GM11168 (cell line): ENCODE results near the gene TBC1D24.
"Not testable (repeated sequence)": the region's sequence is repeated elsewhere in the genome, so short reads cannot be mapped to it uniquely, and the experiment has no call there.

ENCODE experiments used
- in situ Hi-C: fragments of 300-500 bp; cut with MboI; formaldehyde crosslinking; loops from one replicate; pipeline ENCODE4 v1.12.0; 2022; ENCODE audit warnings: low sequenced_read_pairs; ENCODE audit not compliant: unreplicated experiment

Gene TBC1D24

DNA sequence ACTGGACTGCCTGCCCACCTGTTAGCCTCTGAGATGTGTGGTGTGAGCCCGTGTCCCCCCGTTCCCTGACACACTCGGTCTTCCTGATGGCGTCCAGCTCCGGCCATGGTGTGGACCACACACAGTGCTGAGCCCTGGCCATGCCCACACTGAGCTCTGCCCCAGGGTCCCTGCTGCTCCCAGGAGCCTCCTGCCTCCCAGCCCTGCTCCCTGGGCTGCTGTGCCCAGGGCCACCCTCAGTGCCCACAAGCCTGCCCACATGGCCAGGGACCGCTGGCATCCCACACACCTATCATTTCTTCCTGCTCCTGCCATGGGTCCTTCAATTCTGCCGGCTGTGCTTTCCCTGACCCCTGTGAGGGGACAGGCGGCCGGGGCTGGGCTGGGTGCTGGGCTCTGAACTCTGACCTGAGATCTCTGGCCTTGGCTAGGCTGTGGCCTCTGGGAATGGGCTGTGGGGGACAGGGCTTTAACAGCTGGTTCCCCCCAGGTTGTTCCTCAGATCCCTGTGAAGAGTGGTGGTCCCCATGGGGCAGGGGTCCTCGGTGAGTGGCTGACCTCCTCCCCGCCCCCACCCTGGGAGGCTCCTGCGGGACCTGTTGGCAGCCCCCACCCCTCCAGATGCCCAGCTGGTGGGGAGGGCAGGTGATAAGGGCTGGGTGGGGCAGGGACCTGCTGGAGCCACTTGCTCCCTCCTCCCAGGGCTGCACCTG lies 52.3 kb downstream of the TBC1D24 start:
- in situ Hi-C loops: no loop called here

DNA sequence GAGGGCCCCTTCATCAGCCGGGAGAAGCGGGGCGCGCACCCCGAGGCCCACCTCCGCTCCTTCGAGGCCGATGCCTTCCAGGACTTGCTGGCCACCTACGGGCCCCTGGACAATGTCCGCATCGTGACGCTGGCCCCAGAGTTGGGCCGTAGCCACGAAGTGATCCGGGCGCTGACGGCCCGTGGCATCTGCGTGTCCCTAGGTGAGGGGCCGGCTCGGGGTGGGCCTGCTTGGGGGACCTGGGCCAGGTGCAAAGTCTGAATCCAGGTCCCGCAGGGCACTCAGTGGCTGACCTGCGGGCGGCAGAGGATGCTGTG lies 52.8 kb downstream of the TBC1D24 start:
- in situ Hi-C loops: no loop called here

DNA sequence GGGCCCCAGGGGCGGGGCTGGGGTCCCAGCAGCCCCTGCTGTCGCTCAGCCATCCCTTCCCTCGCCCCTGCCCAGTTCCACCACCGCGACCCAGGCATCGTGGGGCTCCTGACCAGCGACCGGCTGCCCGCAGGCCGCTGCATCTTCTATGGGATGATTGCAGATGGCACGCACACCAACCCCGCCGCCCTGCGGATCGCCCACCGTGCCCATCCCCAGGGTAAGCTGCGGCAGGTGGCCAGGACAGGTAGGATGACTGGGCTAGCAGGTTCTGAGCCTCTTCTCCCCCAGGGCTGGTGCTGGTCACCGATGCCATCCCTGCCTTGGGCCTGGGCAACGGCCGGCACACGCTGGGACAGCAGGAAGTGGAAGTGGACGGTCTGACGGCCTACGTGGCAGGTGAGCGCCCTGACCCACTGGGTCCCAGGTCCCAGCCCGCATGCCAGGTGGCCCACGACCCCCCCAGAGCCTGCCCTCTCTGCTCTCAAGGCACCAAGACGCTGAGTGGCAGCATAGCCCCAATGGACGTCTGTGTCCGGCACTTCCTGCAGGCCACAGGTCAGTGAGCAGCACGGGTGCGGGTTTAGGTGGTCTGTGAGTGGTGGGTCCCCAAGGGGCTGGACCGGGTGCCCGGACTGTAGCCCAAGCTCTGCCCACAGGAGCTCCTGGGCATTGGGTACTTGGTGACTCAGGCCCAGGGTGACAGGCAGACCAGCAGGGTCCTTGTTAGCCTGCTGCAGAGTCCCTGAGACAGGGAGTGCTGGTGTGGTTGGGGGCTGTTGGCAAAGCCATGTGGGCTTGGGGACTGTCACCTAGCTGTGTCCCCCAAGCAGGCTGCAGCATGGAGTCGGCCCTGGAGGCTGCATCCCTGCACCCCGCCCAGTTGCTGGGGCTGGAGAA lies 53.5 kb downstream of the TBC1D24 start:
- in situ Hi-C loops: no loop called here

DNA sequence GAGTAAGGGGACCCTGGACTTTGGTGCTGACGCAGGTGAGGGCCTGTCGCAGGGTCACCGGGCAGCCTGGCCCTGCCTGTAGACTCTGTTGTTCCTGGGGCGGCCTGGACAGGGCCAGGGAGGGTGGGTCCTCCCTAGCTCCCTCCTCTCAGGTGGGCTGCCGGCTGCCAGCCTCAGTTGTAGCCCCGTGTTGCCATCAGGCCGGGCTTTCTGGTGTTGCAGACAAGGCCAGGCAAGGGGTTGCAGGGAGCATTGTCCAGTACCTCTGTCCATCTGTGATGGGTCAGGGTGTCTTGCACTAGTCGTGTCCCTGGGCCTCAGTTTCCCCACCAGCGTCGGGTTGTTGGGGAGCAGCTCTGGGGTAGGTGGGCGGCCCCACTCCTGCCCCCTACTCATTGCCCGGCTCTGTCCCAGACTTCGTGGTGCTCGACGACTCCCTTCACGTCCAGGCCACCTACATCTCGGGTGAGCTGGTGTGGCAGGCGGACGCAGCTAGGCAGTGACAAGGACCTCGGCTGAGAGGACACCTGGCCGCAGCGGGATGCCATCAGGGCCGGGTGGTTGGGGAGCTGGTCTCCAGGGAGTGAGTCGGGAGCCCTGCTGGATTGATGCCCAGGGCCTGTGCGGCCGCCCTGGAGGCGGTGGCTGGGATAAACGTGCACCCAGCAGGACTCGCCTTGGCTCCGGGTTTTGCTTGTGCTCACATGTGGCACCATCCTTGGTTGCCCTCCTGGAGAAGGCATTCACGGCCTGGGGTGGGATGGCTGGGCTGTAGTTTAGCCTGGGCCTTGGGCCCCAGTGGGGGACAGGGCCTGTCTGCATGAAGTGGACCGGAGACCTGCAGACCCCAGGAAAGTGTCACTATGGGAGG lies 54.4 kb downstream of the TBC1D24 start:
- in situ Hi-C loops: no loop called here

DNA sequence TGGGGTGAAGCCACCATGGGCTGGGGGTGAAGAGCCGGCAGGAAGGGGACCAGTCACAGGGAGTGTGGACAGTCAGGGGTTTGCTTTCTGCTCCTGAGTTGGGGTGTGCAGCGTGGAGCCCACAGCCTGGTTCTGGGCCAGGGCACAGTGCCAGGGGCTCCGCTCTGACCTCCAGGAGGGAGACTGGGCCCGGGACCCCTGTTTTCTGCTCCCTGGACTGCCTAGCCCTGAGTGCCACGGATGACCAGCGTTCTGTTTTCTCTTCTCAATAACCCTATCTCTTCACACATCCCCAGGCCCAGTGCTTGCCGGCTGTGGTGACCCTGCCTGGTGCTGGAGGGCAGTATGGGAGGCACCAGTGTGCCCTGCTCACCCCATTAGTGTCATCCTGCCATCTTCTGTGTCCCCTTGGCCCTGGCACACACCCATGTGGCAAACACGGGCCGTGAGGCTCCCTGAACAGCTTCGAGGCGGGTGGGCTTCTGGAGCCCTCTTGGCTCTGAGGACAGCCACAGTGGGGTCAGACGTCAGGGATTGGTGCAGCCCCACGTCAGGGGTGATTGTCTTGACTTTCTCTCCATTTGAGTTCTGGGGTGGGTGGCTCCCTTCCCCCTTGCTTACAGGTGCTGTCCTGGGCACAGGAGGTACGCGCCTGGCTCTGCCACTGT lies 55.2 kb downstream of the TBC1D24 start:
- in situ Hi-C loops: no loop called here

DNA sequence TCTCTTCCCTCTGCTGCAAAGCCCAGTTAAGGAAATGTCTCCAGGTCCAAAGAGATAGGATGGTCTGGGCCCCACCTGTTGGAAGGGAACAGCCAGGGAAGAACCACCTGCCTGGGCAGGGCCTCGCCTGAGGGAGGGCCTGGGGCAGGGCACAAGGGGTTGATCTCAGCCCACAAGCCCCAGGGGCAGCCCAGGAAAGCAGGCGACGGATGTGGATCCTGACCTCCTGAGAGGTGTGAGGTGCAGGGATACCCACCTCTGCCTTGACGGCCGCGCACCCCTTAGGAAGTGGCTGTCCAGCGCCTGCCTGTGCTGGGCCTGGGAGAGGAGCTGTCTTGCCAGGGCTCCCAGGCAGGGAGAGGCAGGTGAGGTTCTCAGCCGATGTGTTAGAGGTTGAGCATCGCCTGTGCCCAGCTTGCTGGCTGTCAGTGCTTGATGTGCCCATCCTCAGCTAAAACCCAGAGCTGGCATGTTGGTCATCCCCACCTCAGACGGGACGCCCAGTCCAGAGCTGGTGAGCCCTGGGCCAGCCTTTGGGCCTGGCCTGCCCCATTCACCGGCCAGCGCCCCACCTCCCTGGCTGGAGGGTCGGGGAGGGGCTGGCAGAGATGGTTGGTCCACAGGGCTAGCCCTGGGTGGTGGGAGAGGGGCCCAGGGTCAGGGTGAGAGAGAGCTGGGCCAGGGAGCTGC lies 55.8 kb downstream of the TBC1D24 start:
- in situ Hi-C loops: no loop called here

DNA sequence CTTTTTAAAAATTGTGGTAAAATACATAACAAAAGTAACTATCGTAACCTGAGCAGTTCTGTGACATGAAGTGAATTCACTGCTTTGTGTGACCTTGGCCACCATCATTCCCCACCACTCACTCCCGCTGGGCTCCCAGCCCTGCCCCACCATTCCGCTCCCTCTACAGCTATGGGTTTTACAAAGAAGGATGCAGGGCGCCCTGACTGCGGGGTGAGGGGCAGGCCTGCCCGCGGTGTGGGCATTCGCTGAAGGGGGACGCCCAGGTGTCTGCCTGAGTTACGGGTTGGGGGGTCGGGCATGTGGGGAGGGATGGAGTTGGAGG lies 56.4 kb downstream of the TBC1D24 start, which contains the start of gene CEMP1:
CEMP1 (minus strand) TSS at position 38 of the 325 bp plus-strand sequence. CDS start 335 bp downstream, outside the sequence.
- in situ Hi-C loops: no loop called here

DNA sequence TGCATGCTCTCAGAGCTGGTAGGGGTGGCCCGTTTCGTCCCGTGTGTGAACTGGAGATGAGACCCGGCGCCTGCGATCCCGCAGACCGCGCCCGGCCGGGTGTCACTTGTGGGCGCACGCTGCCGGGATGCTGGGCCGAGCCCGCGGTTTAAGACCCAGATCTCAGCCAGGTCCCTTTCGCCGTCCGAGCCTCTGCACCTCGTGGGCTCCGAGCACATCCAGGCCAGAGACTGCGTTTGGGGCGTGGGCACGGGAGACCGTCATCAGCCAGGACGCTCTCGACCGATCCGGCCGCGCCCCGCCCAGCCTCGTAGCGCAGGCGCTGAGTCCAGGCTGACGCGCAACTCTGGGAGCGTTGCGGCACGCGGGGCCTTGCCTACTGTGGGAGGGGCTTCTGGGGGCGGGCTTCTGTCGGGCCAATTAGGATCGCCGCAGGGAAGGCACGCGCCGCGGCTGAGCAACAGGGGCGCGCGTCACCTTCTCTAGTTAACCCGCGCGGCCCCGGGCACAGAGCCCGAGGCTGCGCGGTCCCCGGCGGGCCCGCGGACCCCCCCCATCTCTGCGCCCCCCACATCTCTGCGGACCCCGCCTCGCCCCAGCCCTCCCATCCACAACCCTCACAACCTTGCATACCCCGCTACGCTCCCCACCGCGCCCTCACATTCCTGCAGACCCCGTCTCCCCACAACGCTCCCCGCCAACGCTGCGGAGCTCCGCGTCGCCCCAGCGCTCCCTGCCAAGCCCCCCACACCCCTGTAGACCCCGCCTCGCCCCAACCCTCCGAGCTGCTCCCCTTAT lies 57.0 kb downstream of the TBC1D24 start:
- in situ Hi-C loops: no loop called here

DNA sequence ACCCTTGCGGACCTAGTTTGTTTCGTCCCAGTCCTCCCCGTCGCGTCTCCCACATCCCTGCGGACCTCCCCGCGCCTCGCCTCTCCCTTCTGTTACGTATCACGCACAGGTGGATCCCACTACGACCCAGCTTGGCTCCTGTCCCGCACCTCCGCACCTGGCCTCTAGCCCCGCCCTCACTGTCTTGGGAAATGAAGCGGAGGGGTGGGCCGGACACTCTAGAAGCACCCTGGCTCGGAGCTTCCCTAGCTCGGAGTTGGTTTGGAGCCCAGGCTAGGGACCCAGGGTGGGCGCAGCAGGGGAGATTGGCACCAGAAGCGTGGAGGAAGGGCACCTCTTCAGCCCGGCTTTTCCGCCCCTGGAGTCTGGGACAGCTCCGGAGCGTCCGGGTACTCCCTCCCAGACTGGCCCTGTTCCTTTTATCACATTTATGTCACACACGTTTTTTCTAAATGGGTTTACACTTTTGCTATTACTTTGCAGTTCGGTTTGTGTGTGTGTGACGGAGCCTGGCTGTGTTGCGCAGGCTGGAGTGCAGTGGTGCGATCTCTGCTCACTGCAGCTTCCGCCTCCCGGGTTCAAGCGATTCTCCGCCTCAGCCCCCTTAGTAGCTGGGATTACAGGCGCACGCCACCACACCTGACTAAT lies 57.7 kb downstream of the TBC1D24 start:
- in situ Hi-C loops: no loop called here

DNA sequence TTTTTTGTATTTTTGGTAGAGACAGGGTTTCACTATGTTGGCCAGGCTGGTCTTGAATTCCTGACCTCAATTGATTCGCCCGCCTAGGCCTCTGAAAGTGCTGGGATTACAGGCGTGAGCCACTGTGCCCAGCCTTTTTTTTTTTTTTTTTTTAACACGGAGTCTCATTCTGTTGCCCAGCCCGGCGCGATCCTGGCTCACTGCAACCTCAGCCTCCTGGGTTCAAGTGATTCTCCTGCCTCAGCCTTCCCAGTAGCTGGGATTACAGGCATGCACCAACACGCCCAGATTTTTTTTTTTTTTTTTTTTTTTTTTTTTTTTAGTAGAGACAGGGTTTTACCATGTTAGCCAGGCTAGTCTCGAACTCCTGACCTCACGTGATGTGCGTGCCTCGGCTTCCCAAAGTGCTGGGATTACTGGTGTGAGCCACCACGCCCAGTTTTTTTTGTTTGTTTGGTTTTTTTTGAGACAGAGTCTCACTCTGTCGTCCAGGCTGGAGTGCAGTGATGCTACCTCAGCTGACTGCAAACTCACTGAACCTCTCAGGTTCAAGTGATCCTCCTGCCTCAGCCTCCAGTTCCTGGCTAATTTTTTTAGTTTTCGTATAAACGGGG lies 58.3 kb downstream of the TBC1D24 start:
- in situ Hi-C loops: not testable (repeated sequence)

DNA sequence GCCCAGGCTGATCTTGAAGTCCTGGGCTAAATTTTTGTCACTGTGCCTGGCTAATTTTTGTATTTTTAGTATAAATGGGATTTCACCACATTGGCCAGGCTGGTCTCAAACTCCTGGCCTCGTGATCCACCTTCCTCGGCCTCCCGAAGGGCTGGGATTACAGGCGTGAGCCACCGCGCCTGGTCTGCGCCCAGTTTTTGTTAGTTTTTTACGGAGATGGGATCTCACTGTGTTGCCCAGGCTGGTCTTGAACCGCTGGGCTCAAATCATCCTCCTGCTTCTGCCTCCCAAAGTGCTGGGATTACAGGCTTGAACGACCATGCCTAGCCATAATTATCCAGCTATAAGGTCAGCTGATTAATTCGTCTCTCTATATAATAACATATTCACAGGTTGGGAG lies 59.0 kb downstream of the TBC1D24 start:
- in situ Hi-C loops: no loop called here

DNA sequence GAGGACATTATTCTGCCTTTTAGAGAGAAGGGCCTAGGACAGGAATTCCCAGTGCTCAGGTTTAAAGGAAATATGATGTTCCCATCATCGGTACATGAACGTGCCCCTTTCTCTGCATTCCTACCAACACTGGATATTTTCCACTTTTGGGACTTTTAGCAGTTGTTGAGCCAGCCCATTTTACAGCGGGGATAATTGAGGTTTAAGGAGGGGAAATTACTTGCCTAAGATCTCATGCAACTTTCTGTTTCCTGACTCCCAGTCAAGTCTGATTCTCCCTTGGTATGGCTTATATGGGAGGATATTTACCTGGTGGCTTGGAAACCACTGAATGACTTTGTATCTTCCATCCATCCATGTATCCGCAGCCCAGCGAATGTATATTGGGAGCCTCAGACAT lies 59.4 kb downstream of the TBC1D24 start:
- in situ Hi-C loops: not testable (repeated sequence)

DNA sequence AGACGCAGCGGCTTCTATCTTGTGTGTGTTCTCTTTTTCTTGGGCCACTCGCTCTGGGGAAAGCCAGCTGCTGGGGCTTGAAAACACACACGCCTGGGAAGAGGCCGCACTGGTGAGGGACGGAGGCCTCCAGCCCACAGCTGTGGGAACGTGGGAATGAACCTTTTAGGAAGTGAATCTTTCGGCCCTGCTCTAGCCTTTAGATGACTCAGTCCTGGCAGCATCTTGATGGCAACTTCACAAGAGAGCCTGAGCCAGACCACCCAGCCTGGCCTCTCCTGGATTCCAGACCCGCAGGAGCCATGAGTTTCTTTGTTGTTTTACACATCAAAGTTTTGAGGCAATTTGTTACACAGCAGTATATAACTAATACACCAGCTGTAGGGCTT lies 60.7 kb downstream of the TBC1D24 start:
- in situ Hi-C loops: no loop called here

DNA sequence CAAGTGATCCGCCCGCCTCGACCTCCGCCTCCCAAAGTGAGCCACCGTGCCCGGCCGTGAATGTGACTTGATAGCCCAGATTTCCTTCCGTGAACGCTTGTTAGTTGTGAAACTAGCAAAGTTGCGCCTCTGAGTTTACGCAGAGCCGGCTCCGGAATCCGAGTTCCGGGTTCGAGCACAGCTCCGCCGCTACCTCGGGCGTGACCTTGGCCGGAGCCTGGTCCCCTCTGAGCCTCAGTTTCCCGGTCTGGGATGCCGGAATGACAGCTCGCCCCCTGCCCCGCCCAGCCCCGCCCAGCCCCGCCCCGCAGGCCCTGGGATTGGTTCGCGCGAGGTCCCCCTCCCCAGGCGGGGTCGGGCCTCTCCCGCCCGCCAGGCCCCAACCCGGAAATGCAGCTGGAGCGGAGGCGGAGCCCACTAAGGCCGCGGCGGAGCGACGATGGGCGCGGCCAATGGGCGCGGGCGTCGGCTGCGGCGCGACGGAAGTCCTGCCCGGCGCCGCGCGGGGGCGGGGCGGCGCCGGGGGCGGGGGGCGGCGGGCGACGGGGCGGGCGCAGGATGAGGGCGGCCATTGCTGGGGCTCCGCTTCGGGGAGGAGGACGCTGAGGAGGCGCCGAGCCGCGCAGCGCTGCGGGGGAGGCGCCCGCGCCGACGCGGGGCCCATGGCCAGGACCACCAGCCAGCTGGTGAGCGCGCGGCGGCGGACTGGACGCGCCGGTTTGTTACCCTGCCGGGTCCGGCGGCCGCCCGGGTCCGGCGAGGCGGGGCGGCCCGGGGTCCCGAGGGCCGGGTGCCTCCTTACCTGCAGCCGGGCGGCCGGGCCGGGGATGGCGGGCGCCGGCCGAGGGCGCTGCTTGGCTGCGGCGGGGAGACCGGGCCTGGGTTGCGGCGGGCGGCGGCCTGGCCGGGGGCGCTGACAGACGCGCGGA lies 62.8 kb downstream of the TBC1D24 start, which contains the start of gene PDPK1:
PDPK1 (plus strand) TSS at position 571 of the 929 bp plus-strand sequence; CDS start at position 663, 92 bp downstream.
- in situ Hi-C loops: no loop called here

DNA sequence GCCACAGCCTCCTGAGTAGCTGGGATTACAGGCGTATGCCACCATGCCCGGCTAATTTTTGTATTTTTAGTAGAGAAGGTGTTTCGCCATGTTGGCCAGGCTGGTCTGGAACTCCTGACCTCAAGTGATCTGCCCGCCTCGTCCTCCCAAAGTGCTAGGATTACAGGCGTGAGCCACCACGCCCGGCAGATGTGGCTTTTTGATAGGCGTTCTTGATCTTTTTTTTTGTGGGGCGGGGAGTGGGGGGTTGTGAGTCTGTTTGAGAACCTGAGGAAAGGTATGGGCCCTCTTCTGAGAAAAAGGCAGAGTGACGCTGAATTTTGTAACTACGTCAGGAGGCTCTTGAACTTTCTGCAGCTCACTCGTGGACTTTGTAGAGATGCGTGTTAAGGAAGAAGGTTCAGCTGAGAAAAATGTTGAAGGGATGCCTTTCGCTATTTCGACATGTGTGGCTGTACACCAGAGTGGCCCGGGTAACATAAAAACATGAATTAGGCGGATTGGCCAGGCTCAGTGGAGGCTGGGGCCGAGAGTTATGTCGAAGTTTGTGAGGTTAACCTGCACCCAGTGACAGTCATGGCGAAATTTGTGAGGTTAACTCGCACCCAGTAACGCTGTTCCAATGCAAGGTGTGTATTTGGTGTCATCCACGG lies 64.4 kb downstream of the TBC1D24 start:
- in situ Hi-C loops: not testable (repeated sequence)

DNA sequence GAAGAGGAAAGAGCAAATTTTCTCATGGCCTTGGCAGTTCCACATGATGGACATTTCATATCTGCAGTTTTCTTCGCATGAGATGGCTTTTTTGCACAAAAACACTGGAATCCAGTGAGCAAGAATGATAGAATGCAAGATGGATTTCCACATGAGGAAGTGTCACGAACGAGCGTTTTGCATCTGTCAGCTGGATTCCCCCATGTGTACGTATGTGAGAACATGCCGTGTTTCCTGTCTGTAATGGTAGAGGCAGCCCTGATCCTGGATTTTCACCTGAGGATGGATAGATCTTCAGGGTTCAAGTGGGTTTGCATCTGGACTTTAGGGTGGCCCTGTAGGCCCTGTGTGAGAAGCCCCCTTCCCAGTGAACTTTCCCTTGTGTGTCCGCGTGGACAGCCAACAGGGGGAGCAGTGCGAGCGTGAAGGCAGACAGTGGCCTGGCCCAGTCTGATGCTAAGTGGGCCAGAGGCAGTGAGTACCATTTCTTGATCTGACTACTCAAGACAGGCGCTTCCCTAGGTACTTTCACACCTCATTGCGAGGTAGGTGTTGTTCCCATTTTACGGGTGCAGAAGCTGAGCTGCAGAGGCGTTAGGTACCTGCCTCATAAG lies 65.0 kb downstream of the TBC1D24 start:
- in situ Hi-C loops: loop anchor here (5.0 kb wide), 1 partner anchor 117 kb away; no protein-coding TSS in a partner anchor
